SK-N-SH (cell line): Measurements from ENCODE around the gene ASF1B. TPM values are rescaled to one million over a fixed set of nuclear protein-coding genes. Genes with fewer than 3 reads are reported as not detected.

Experiments
- CTCF ChIA-PET: fragments of 300-600, 350-600 bp; formaldehyde crosslinking; extraction: SDS; loops from one replicate; lab custom pipeline; 2021; lab: Yijun Ruan, JAX
- POLR2A ChIA-PET: fragments of 350-600 bp; sonication (Branson Sonifier 250); formaldehyde crosslinking; extraction: SDS; loops from one replicate; lab custom pipeline; 2020; ENCODE audit warnings: antibody characterized with exemption, inconsistent platforms; lab: Yijun Ruan, JAX
- DNase-seq: peaks from one replicate; pipeline ENCODE4 v3.0.0; 2012
- H2AFZ ChIP-seq: fragments of 200-600 bp; sonication (generic); 2 replicates; pipeline ENCODE4 v1.8.1; 2016; ENCODE audit warnings: antibody characterized with exemption, mild to moderate bottlenecking, low read depth
- H3F3A ChIP-seq: fragments of 200-600 bp; sonication (generic); replicated peaks from 2 replicates; pipeline ENCODE3; 2016; ENCODE audit warnings: antibody characterized with exemption, mild to moderate bottlenecking; ENCODE audit not compliant: insufficient read depth
- H3K27ac ChIP-seq, 2 experiments: fragments of 200-500 bp in 1 of 2; fragments of 200-600 bp in 1 of 2; sonication (Bioruptor generic) in 1 of 2; sonication (generic), shearing (Covaris generic) in 1 of 2; 2 replicates each; pipeline versions ENCODE4 v1.5.1 to v1.6.1; 2014 to 2016; ENCODE audit warnings: low read depth in 2 of 2, inconsistent platforms in 1 of 2, low read length in 1 of 2, mild to moderate bottlenecking in 1 of 2, mixed read lengths in 1 of 2
- H3K27me3 ChIP-seq: fragments of 200-600 bp; sonication (generic), shearing (Covaris generic); 2 replicates; pipeline ENCODE4 v1.6.1; 2016; ENCODE audit warnings: mixed run types; ENCODE audit not compliant: insufficient read depth
- H3K36me3 ChIP-seq, 2 experiments: fragments of 200-500 bp in 1 of 2; fragments of 200-600 bp in 1 of 2; sonication (Bioruptor generic) in 1 of 2; sonication (generic) in 1 of 2; replicated peaks in 1 of 2; 2 replicates each; pipeline versions ENCODE3 to v1.5.1; 2014 to 2016; ENCODE audit warnings: low read length in 1 of 2, mild to moderate bottlenecking in 1 of 2; ENCODE audit not compliant: insufficient read depth in 2 of 2, control insufficient read depth in 1 of 2
- H3K4me1 ChIP-seq, 2 experiments: fragments of 200-500 bp in 1 of 2; fragments of 200-600 bp in 1 of 2; sonication (Bioruptor generic) in 1 of 2; sonication (generic), shearing (Covaris generic) in 1 of 2; 2 replicates each; pipeline versions ENCODE4 v1.5.1 to v1.6.1; 2014 to 2016; ENCODE audit warnings: low read depth in 1 of 2, low read length in 1 of 2, mixed run types in 1 of 2; ENCODE audit not compliant: insufficient read depth in 2 of 2, control insufficient read depth in 1 of 2
- H3K4me2 ChIP-seq: fragments of 200-600 bp; sonication (generic), shearing (Covaris generic); 2 replicates; pipeline ENCODE4 v1.6.1; 2017; ENCODE audit warnings: mixed run types
- H3K4me3 ChIP-seq, 2 experiments: fragments of 200-500 bp in 1 of 2; fragments of 200-600 bp in 1 of 2; sonication (Bioruptor generic) in 1 of 2; sonication (generic), shearing (Covaris generic) in 1 of 2; 2 replicates each; pipeline versions ENCODE4 v1.5.1 to v1.8.1; 2014 to 2016; ENCODE audit warnings: low read depth in 2 of 2, inconsistent platforms in 1 of 2, low read length in 1 of 2, mild to moderate bottlenecking in 1 of 2, mixed read lengths in 1 of 2, moderate library complexity in 1 of 2
- H3K79me2 ChIP-seq: fragments of 200-600 bp; sonication (generic); 2 replicates; pipeline ENCODE4 v1.8.1; 2017; ENCODE audit warnings: mild to moderate bottlenecking; ENCODE audit not compliant: insufficient read depth
- H3K9ac ChIP-seq: fragments of 200-600 bp; sonication (generic); 2 replicates; pipeline ENCODE4 v1.6.1; 2017; ENCODE audit warnings: mixed run types
- H3K9me2 ChIP-seq: fragments of 200-600 bp; sonication (generic); 2 replicates; pipeline ENCODE4 v1.6.1; 2017; ENCODE audit warnings: mixed run types
- H3K9me3 ChIP-seq: fragments of 200-600 bp; sonication (generic); 2 replicates; pipeline ENCODE4 v1.6.1; 2017; ENCODE audit warnings: mixed run types, mild to moderate bottlenecking, moderate library complexity
- H4K20me1 ChIP-seq: fragments of 200-600 bp; sonication (generic); 2 replicates; pipeline ENCODE4 v1.6.1; 2017; ENCODE audit warnings: mild to moderate bottlenecking, mixed run types; ENCODE audit not compliant: insufficient read depth
- GATA2 ChIP-seq: sonication (generic); formaldehyde crosslinking; IDR thresholded peaks from 2 replicates; pipeline ENCODE4 v1.5.0; 2020; ENCODE audit warnings: mild to moderate bottlenecking, missing genetic modification reagents
- MXI1 ChIP-seq: IDR thresholded peaks from 2 replicates; pipeline ENCODE4 v1.6.1; 2012; ENCODE audit warnings: mild to moderate bottlenecking, low read depth, low read length, improper control_type of control experiment
- TAF1 ChIP-seq: IDR thresholded peaks from 2 replicates; pipeline ENCODE4 v1.6.1; 2012; ENCODE audit warnings: low read depth, mild to moderate bottlenecking, low read length, moderate library complexity, borderline replicate concordance
- WGBS: methylation state at CpG from one replicate; pipeline ENCODE4 v1.1.6; 2017; ENCODE audit warnings: low lambda C conversion rate; 5-methylcytosine and 5-hydroxymethylcytosine counted together
- polyA plus RNA-seq, 3 experiments: library from polyadenylated mRNA; depleted of rRNA; stranded (reverse); fragments of >200 nt; gene quantifications; 2 replicates each; pipeline ENCODE4 v1.2.3, GENCODE V29; 2012
- TF ChIP-seq, protein P1 (sequence below): fragments of 200-600 bp; sonication (generic); IDR thresholded peaks from 2 replicates; pipeline ENCODE4 v1.6.1; 2017; ENCODE audit warnings: antibody characterized with exemption, mild to moderate bottlenecking, moderate library complexity
- TF ChIP-seq, protein P2 (sequence below): IDR thresholded peaks from 2 replicates; pipeline ENCODE4 v1.4.0; 2012; ENCODE audit warnings: low read depth
- TF ChIP-seq, protein P3 (sequence below): IDR thresholded peaks from 2 replicates; pipeline ENCODE4 v1.4.0; 2012; ENCODE audit warnings: low read depth, borderline replicate concordance

Gene ASF1B
- polyA plus RNA-seq, 1 of the 3 experiments (the other 2 are of a cell fraction) = 19.0 TPM

DNA sequence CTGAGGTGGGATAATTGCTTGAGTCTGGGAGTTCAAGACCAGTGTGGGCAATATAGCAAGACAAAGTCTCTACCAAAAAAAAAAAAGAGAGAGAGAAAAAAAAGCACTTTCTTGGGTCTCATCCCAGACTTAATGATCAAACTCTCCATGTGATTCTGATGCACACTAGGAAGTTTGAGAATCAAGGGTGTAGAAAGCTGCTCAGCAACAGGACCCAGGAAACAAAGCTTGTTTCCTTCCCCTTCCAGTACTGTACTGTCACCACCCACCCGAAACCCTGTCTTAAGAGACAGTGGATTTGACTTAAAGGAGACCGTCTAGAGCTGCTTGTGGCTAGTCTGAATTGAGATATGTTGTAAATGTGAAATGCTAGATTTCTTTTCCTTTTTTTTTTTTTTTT, 58.0 kb downstream of the ASF1B start:
- Histone ChIP-seq H3F3A (no peaks in the 10 kb centered on the region), H3K4me1 (peaks cover 3 to 17% of the 10 kb centered on the region in 2 experiments; a peak in 2 of 4 replicates), H3K27ac (no peak overlapping the region), H3K4me2 (no peak overlapping the region)
- TF ChIP-seq, protein P1, sequence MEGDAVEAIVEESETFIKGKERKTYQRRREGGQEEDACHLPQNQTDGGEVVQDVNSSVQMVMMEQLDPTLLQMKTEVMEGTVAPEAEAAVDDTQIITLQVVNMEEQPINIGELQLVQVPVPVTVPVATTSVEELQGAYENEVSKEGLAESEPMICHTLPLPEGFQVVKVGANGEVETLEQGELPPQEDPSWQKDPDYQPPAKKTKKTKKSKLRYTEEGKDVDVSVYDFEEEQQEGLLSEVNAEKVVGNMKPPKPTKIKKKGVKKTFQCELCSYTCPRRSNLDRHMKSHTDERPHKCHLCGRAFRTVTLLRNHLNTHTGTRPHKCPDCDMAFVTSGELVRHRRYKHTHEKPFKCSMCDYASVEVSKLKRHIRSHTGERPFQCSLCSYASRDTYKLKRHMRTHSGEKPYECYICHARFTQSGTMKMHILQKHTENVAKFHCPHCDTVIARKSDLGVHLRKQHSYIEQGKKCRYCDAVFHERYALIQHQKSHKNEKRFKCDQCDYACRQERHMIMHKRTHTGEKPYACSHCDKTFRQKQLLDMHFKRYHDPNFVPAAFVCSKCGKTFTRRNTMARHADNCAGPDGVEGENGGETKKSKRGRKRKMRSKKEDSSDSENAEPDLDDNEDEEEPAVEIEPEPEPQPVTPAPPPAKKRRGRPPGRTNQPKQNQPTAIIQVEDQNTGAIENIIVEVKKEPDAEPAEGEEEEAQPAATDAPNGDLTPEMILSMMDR = no peak
- TF ChIP-seq TAF1 (no peak), GATA2 (no peak)
- TF ChIP-seq, protein P2, sequence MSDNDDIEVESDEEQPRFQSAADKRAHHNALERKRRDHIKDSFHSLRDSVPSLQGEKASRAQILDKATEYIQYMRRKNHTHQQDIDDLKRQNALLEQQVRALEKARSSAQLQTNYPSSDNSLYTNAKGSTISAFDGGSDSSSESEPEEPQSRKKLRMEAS = no peak
- TF ChIP-seq, protein P3, sequence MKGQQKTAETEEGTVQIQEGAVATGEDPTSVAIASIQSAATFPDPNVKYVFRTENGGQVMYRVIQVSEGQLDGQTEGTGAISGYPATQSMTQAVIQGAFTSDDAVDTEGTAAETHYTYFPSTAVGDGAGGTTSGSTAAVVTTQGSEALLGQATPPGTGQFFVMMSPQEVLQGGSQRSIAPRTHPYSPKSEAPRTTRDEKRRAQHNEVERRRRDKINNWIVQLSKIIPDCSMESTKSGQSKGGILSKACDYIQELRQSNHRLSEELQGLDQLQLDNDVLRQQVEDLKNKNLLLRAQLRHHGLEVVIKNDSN = no peak
- TF ChIP-seq, all 33 proteins: peak for 0
- Histone ChIP-seq H3K27me3 (no peaks in the 10 kb centered on the region), H3K79me2 (peaks cover 19% of the 10 kb centered on the region; the same call in 1 of the 2 replicates), H3K36me3 (no peaks in the 10 kb centered on the region), H4K20me1 (no peaks in the 10 kb centered on the region), H3K9me2 (no peaks in the 10 kb centered on the region), H3K9me3 (no peaks in the 10 kb centered on the region), H3K9ac (no peak overlapping the region), H2AFZ (no peak overlapping the region), H3K4me3 (no peak overlapping the region)
- WGBS = 91% methylated on average over 2 of the region's 2 CpGs
- ChIA-PET CTCF (interaction anchor here (0.7 to 0.9 kb wide), 4 partner anchors 21 to 493 kb away, joined by 3 read pairs; partner anchors contain the start of gene NDUFB7), POLR2A (no interaction called here)
- DNase-seq = no peak

DNA sequence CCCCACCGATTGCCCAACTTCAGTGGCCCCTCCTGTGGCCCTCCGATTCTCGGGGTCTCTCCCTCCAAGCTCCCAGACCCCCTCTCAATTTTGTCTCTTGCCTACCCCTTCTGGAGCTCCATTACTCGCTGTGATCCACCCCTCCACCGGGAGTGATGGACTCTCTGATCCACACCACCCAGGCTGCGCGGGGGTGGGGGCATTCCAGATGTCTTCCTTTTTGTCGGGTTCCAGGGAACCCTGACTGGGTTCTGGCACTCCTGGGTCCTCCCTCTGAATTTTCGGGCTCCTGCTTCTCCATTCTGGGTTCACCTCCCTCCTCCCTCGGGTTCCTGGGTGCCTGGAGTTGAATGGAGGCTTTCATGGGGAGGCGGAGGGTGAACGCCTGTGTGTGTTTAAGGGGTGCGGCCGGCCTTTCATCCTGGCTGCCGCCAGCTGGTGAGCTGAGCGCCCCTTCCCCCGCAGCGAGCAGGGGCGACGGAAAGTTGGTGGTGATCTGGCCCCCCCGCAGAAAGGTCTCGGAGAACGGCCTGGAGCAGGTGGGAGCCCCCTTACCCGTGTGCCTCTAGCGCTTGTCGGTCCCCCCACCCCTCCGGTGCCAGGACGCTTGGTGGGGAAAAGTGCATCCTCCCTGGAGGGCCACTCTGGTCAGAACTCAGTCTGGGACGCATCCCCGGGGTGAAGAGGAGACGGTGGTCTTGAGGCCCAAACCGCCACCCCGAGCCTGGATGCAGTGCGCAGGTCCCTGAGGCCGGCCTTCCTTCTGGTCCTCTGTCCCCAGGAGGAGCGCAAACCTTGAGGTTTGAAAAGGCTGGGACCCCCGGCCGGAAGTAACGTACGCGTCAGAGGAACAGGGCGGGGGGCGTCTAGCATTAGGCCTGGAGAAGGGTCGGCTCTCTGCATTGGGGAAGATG, 62.2 kb downstream of the ASF1B start:
- Histone ChIP-seq H3K9ac (peak overlapping the region; percentile 70), H3K4me2 (peak overlapping the region; percentile 93)

More for the DNA sequence above, 62.2 kb downstream of the ASF1B start:
- no peaks in the 10 kb centered on the region for H3K9me2 ChIP-seq
- peak overlapping the region; percentile 60 to 85 for H3K4me3 ChIP-seq
- peak; percentile 67 for DNase-seq
- WGBS = 10% methylated on average over 20 of the region's 44 CpGs
- H3F3A ChIP-seq = no peaks in the 10 kb centered on the region
- no peak; the same call in 1 of the 2 replicates for TF ChIP-seq MXI1
- TF ChIP-seq, protein P1 = peak; percentile 15; the same call in 1 of the 2 replicates
- TF ChIP-seq, all 33 proteins: peak for 1
- Histone ChIP-seq H2AFZ (peak overlapping the region; percentile 99), H3K9me3 (no peaks in the 10 kb centered on the region), H3K36me3 (no peaks in the 10 kb centered on the region), H4K20me1 (no peaks in the 10 kb centered on the region), H3K27ac (peak overlapping the region; percentile 24 to 50; a peak in 3 of 4 replicates), H3K27me3 (no peaks in the 10 kb centered on the region), H3K79me2 (no peaks in the 10 kb centered on the region), H3K4me1 (peaks cover 0 to 14% of the 10 kb centered on the region in 2 experiments; a peak in 1 of 4 replicates)
- CTCF ChIA-PET = interaction anchor here (0.7 to 6.7 kb wide), 28 partner anchors 8 to 289 kb away, joined by 3 to 146 read pairs (median 4); partner anchors contain the start of genes C19orf67, DCAF15, NANOS3 and PALM3
- POLR2A ChIA-PET = interaction anchor here (0.7 to 1.6 kb wide), 5 partner anchors 15 to 921 kb away, joined by 3 to 6 read pairs (median 4); partner anchors contain the start of gene IL27RA
